GM12892 (cell line): ENCODE measurements around the gene ETNK1.

Experiments
- POLR2A ChIP-seq: IDR thresholded peaks from 2 replicates; pipeline ENCODE4 v1.6.1; 2011; ENCODE audit warnings: low read depth, low read length, control low read depth
- POLR2AphosphoS5 ChIP-seq: IDR thresholded peaks from 2 replicates; pipeline ENCODE4 v1.6.1; 2011; ENCODE audit warnings: low read depth, low read length, control low read depth
- TAF1 ChIP-seq: IDR thresholded peaks from 2 replicates; pipeline ENCODE4 v1.6.1; 2011; ENCODE audit warnings: low read depth, mild to moderate bottlenecking, control low read depth, low read length, borderline replicate concordance

DNA sequence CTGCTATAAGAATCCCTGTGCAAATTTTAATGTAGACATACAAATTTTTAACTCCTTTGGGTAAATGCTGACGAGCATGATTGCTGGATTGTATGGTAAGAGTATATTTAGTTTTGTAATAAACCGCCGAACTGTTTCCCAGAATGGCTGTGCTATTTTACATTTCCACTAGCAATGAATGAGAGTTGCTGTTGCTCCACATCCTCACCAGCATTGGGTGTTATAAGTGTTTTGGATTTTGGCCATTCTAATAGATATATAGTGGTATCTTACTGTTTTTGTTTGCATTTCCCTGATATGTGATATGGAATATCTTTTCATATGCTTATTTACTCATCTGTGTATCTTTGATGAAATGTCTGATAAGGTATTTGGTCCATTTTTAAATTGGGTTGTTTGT, 23.7 kb downstream of the ETNK1 start:
- TF ChIP-seq POLR2AphosphoS5, result no peak
- TF ChIP-seq POLR2A, result no peak
- no peak for TF ChIP-seq TAF1
